MCF 10A (cell line): ENCODE data around the gene SLC4A8. TPM values are rescaled to one million over a fixed set of nuclear protein-coding genes. Genes with fewer than 3 reads are reported as not detected.

Experiments used
- BruUV-seq: library from RNA; stranded (reverse); fragments of 400-500 nt; replicated peaks from 2 replicates; lab custom pipeline; 2021; lab: Mats Ljungman, UMichigan
- CTCF ChIA-PET: fragments of 300-600 bp; sonication (Branson Sonifier 250); formaldehyde crosslinking; extraction: SDS; loops from one replicate; lab custom pipeline; 2021; ENCODE audit warnings: antibody characterized with exemption, inconsistent platforms; lab: Yijun Ruan, JAX
- POLR2A ChIA-PET: fragments of 300-600, 350-650 bp; sonication (Branson Sonifier 250); formaldehyde crosslinking; extraction: SDS; loops from one replicate; lab custom pipeline; 2020; ENCODE audit warnings: antibody characterized with exemption, inconsistent platforms; lab: Yijun Ruan, JAX
- DNase-seq: peaks from one replicate; pipeline ENCODE4 v3.0.0-alpha.2; 2018; ENCODE audit not compliant: unreplicated experiment
- H3K27ac Mint-ChIP-seq: one replicate; pipeline ENCODE4 v1.8.0; 2022; ENCODE audit warnings: mild to moderate bottlenecking, low read depth, mixed read lengths; ENCODE audit not compliant: unreplicated experiment
- H3K27me3 Mint-ChIP-seq: one replicate; pipeline ENCODE4 v1.8.0; 2022; ENCODE audit warnings: mixed read lengths; ENCODE audit not compliant: insufficient read depth, unreplicated experiment
- H3K36me3 Mint-ChIP-seq: one replicate; pipeline ENCODE4 v1.8.0; 2022; ENCODE audit warnings: mild to moderate bottlenecking, moderate library complexity, mixed read lengths; ENCODE audit not compliant: insufficient read depth, unreplicated experiment
- H3K4me1 Mint-ChIP-seq: one replicate; pipeline ENCODE4 v1.8.0; 2022; ENCODE audit warnings: mixed read lengths; ENCODE audit not compliant: insufficient read depth, unreplicated experiment
- H3K4me3 Mint-ChIP-seq: one replicate; pipeline ENCODE4 v1.8.0; 2022; ENCODE audit warnings: mild to moderate bottlenecking, moderate library complexity, mixed read lengths; ENCODE audit not compliant: unreplicated experiment
- H3K9me3 Mint-ChIP-seq: one replicate; pipeline ENCODE4 v1.8.0; 2022; ENCODE audit warnings: mixed read lengths; ENCODE audit not compliant: unreplicated experiment
- CTCF ChIP-seq: fragments of 200-600 bp; IDR thresholded peaks from one replicate; pipeline ENCODE4 v1.8.0; 2022; ENCODE audit warnings: antibody characterized with exemption, mild to moderate bottlenecking; ENCODE audit not compliant: unreplicated experiment
- intact Hi-C: fragments of 100-400 bp; cut with micrococcal nuclease; formaldehyde crosslinking; loops from 2 replicates; pipeline ENCODE4 v1.14.1; 2022
- total RNA-seq: library from RNA; stranded (reverse); gene quantifications from 2 replicates; pipeline ENCODE4 v1.2.3, GENCODE V29; 2022

Gene SLC4A8
- total RNA-seq, 1 experiment from 2014 or later = 1.1 TPM

GRCh38 chr12:51430196-51430895 lies 5.7 kb downstream of the SLC4A8 start:
- DNase-seq = no peak
- BruUV-seq = no TSS peak
- no peak overlapping the region for H3K4me3 Mint-ChIP-seq
- intact Hi-C loops = no loop called here
- ChIA-PET POLR2A (interaction anchor here (1.2 kb wide), 1 partner anchor 10 kb away, joined by 3 read pairs; no protein-coding TSS in a partner anchor), CTCF (interaction anchor here (0.9 to 1.7 kb wide), 5 partner anchors 8 to 492 kb away, joined by 3 to 6 read pairs (median 4); no protein-coding TSS in a partner anchor)
- no peak for TF ChIP-seq CTCF
- no peaks in the 10 kb centered on the region for H3K4me1 Mint-ChIP-seq
- H3K27me3 Mint-ChIP-seq = peaks cover 14% of the 10 kb centered on the region
- H3K9me3 Mint-ChIP-seq = no peaks in the 10 kb centered on the region
- no peaks in the 10 kb centered on the region for H3K36me3 Mint-ChIP-seq
- no peak overlapping the region for H3K27ac Mint-ChIP-seq

- ChIA-PET CTCF (interaction anchor here (0.9 to 2.2 kb wide), 3 partner anchors 11 to 442 kb away, joined by 4 to 15 read pairs (median 5); no protein-coding TSS in a partner anchor), POLR2A (interaction anchor here (0.7 kb wide), 1 partner anchor 160 kb away, joined by 3 read pairs; no protein-coding TSS in a partner anchor)
- no peak overlapping the region for H3K4me3 Mint-ChIP-seq
- no peak for DNase-seq
- H3K27me3 Mint-ChIP-seq = no peaks in the 10 kb centered on the region
- H3K9me3 Mint-ChIP-seq = no peaks in the 10 kb centered on the region
- no peaks in the 10 kb centered on the region for H3K36me3 Mint-ChIP-seq
- no peak overlapping the region for H3K27ac Mint-ChIP-seq
- no peaks in the 10 kb centered on the region for H3K4me1 Mint-ChIP-seq
- intact Hi-C loops = no loop called here
- BruUV-seq = no TSS peak
- no peak for TF ChIP-seq CTCF
Measured at GRCh38 chr12:51432921-51433320, 8.3 kb downstream of the SLC4A8 start.

GRCh38 chr12:51434305-51434704 lies 9.7 kb downstream of the SLC4A8 start:
- intact Hi-C loops = no loop called here
- Mint-ChIP-seq H3K4me3 (no peak overlapping the region), H3K27me3 (no peaks in the 10 kb centered on the region), H3K36me3 (no peaks in the 10 kb centered on the region), H3K9me3 (no peaks in the 10 kb centered on the region), H3K4me1 (no peaks in the 10 kb centered on the region), H3K27ac (no peak overlapping the region)
- BruUV-seq = no TSS peak
- TF ChIP-seq CTCF = no peak
- ChIA-PET CTCF (no interaction called here), POLR2A (no interaction called here)
- no peak for DNase-seq

GRCh38 chr12:51437431-51437830 lies 12.8 kb downstream of the SLC4A8 start:
- H3K36me3 Mint-ChIP-seq = no peaks in the 10 kb centered on the region
- ChIA-PET CTCF (interaction anchor here (1.1 kb wide), 2 partner anchors 15 to 387 kb away, joined by 3 to 5 read pairs; no protein-coding TSS in a partner anchor), POLR2A (no interaction called here)
- H3K4me3 Mint-ChIP-seq = no peak overlapping the region
- intact Hi-C loops = no loop called here
- no peaks in the 10 kb centered on the region for H3K27me3 Mint-ChIP-seq
- no peak for TF ChIP-seq CTCF
- no TSS peak for BruUV-seq
- no peak for DNase-seq
- H3K4me1 Mint-ChIP-seq = peaks cover 11% of the 10 kb centered on the region
- no peaks in the 10 kb centered on the region for H3K9me3 Mint-ChIP-seq
- no peak overlapping the region for H3K27ac Mint-ChIP-seq
